HCT116 (cell line): Measurements from ENCODE around the gene PCNP. TPM values are rescaled to one million over a fixed set of nuclear protein-coding genes. Genes with fewer than 3 reads are reported as not detected.

Experiments used
- ATAC-seq: fragments of 200-7000 bp; cut with Tn5 transposase; 2 replicates; pipeline ENCODE4 v1.9.1; 2020; ENCODE audit warnings: mild to moderate bottlenecking, moderate library complexity
- BruUV-seq: library from RNA; stranded (reverse); fragments of 400-500 nt; replicated peaks from 2 replicates; lab custom pipeline; 2021; lab: Mats Ljungman, UMichigan
- CTCF ChIA-PET: fragments of 300-600 bp; sonication (Branson Sonifier 250); formaldehyde crosslinking; loops from one replicate; lab custom pipeline; 2021; ENCODE audit warnings: antibody characterized with exemption; lab: Charles Lee
- POLR2A ChIA-PET: fragments of 300-600, 350-600 bp; sonication (Branson Sonifier 250); formaldehyde crosslinking; loops from one replicate; lab custom pipeline; 2021; ENCODE audit warnings: antibody characterized with exemption; lab: Charles Lee
- RAD21 ChIA-PET, 2 experiments: fragments of 300-600 bp; sonication (Branson Sonifier 250); formaldehyde crosslinking; loops; one replicate each; lab custom pipeline; 2023; ENCODE audit warnings: low total read pairs in 2 of 2; ENCODE audit not compliant: uncharacterized antibody in 2 of 2, unreplicated experiment in 2 of 2, low non-redundant PET in 1 of 2; lab: Charles Lee
- DNase-seq: peaks from one replicate; pipeline ENCODE4 v3.0.0-alpha.2; 2010; ENCODE audit warnings: low read depth, low spot score
- H2AFZ ChIP-seq: fragments of 200-600 bp; shearing (Covaris generic), sonication (generic); 2 replicates; pipeline ENCODE4 v1.6.1; 2017; ENCODE audit warnings: low read depth, mixed run types, mixed read lengths, antibody characterized with exemption, low read length; ENCODE audit not compliant: poor library complexity, severe bottlenecking
- H3K27ac ChIP-seq: 2 replicates; pipeline ENCODE4 v1.5.1; 2012; ENCODE audit warnings: low read depth, low read length
- H3K27me3 ChIP-seq: fragments of 200-600 bp; sonication (generic); 2 replicates; pipeline ENCODE4 v1.6.1; 2016; ENCODE audit warnings: mixed run types, low read length, mixed read lengths; ENCODE audit not compliant: insufficient read depth
- H3K36me3 ChIP-seq, 2 experiments: fragments of 200-500 bp in 1 of 2; fragments of 200-600 bp in 1 of 2; sonication (Bioruptor generic) in 1 of 2; sonication (generic) in 1 of 2; 2 replicates each; pipeline versions ENCODE4 v1.5.1 to v1.6.1; 2014 to 2016; ENCODE audit warnings: low read length in 2 of 2, inconsistent platforms in 1 of 2, mixed read lengths in 1 of 2, mixed run types in 1 of 2; ENCODE audit not compliant: insufficient read depth in 2 of 2, control insufficient read depth in 1 of 2
- H3K4me1 ChIP-seq, 2 experiments: fragments of 200-600 bp in 1 of 2; sonication (generic) in 1 of 2; 2 replicates each; pipeline versions ENCODE4 v1.5.1 to v1.6.1; 2012 to 2017; ENCODE audit warnings: low read length in 2 of 2, inconsistent platforms in 1 of 2, mild to moderate bottlenecking in 1 of 2, mixed read lengths in 1 of 2, mixed run types in 1 of 2, moderate library complexity in 1 of 2; ENCODE audit not compliant: insufficient read depth in 2 of 2, control insufficient read depth in 1 of 2
- H3K4me2 ChIP-seq: fragments of 200-600 bp; sonication (generic); 2 replicates; pipeline ENCODE4 v1.6.1; 2017; ENCODE audit warnings: mixed run types, low read length, mixed read lengths
- H3K4me3 ChIP-seq, 2 experiments: fragments of 200-600 bp in 1 of 2; sonication (generic) in 1 of 2; replicated peaks in 1 of 2; 2 replicates each; pipeline ENCODE4 v1.5.1; 2011 to 2016; ENCODE audit warnings: low read length in 2 of 2, control low read depth in 1 of 2, low read depth in 1 of 2, mild to moderate bottlenecking in 1 of 2, mixed read lengths in 1 of 2, mixed run types in 1 of 2
- H3K79me2 ChIP-seq: fragments of 200-600 bp; sonication (generic); 2 replicates; pipeline ENCODE4 v1.6.1; 2017; ENCODE audit warnings: mild to moderate bottlenecking, mixed run types, low read length, moderate library complexity, mixed read lengths; ENCODE audit not compliant: insufficient read depth
- H3K9ac ChIP-seq: fragments of 200-600 bp; sonication (generic); 2 replicates; pipeline ENCODE4 v1.6.1; 2016; ENCODE audit warnings: low read length, mixed read lengths
- H3K9me2 ChIP-seq: fragments of 200-600 bp; sonication (generic), shearing (Covaris generic); 2 replicates; pipeline ENCODE4 v1.6.1; 2017; ENCODE audit warnings: mixed run types, mild to moderate bottlenecking, moderate library complexity; ENCODE audit not compliant: insufficient read depth
- H3K9me3 ChIP-seq, 2 experiments: fragments of 200-500 bp in 1 of 2; fragments of 200-600 bp in 1 of 2; sonication (Bioruptor generic) in 1 of 2; sonication (generic) in 1 of 2; 2 replicates each; pipeline ENCODE4 v1.6.1; 2014 to 2017; ENCODE audit warnings: low read length in 2 of 2, mixed read lengths in 2 of 2, inconsistent platforms in 1 of 2, low read depth in 1 of 2, mild to moderate bottlenecking in 1 of 2, mixed run types in 1 of 2, moderate library complexity in 1 of 2; ENCODE audit not compliant: control insufficient read depth in 1 of 2, insufficient read depth in 1 of 2
- H4K20me1 ChIP-seq: fragments of 200-600 bp; sonication (generic), shearing (Covaris generic); 2 replicates; pipeline ENCODE4 v1.6.1; 2017; ENCODE audit warnings: mixed run types, mild to moderate bottlenecking, moderate library complexity; ENCODE audit not compliant: insufficient read depth
- ATF3 ChIP-seq: IDR thresholded peaks from 2 replicates; pipeline ENCODE4 v1.6.1; 2012
- CEBPB ChIP-seq: IDR thresholded peaks from 2 replicates; pipeline ENCODE4 v1.6.1; 2012; ENCODE audit warnings: low read depth
- CTCF ChIP-seq, 3 experiments: fragments of 200-600 bp in 1 of 3; sonication (generic) in 1 of 3; IDR thresholded peaks in 2 of 3; conservative IDR thresholded peaks in 1 of 3; 2 replicates each; pipeline ENCODE4 v1.5.1; 2012 to 2017; ENCODE audit warnings: low read depth in 2 of 3, low read length in 2 of 3, antibody characterized with exemption in 1 of 3, borderline replicate concordance in 1 of 3, control low read depth in 1 of 3, mild to moderate bottlenecking in 1 of 3, mixed read lengths in 1 of 3, mixed run types in 1 of 3, moderate library complexity in 1 of 3; ENCODE audit not compliant: insufficient read depth in 1 of 3
- MAX ChIP-seq: IDR thresholded peaks from 2 replicates; pipeline ENCODE4 v1.6.1; 2012
- POLR2A ChIP-seq: IDR thresholded peaks from 2 replicates; pipeline ENCODE4 v1.7.0; 2011; ENCODE audit warnings: borderline replicate concordance; ENCODE audit not compliant: insufficient read depth, insufficient read length; ENCODE audit errors: extremely low read depth
- REST ChIP-seq: IDR thresholded peaks from 2 replicates; pipeline ENCODE4 v1.6.1; 2012; ENCODE audit warnings: low read depth
- SRF ChIP-seq: IDR thresholded peaks from 2 replicates; pipeline ENCODE4 v1.6.1; 2012; ENCODE audit warnings: low read depth
- ZFX ChIP-seq: fragments of 450-650 bp; IDR thresholded peaks from 2 replicates; pipeline ENCODE4 v1.6.1; 2017
- intact Hi-C: fragments of 100-400 bp; cut with micrococcal nuclease; formaldehyde crosslinking; loops from 2 replicates; pipeline ENCODE4 v1.10.0; 2022
- total RNA-seq: library from RNA; stranded (reverse); gene quantifications from one replicate; pipeline ENCODE4 v1.2.1, GENCODE V29; 2021; ENCODE audit not compliant: unreplicated experiment

Gene PCNP
- total RNA-seq, 1 experiment from 2014 or later, result 177 TPM

- Histone ChIP-seq H3K27me3 (no peaks in the 10 kb centered on the region), H3K36me3 (no peaks in the 10 kb centered on the region), H3K9me3 (no peaks in the 10 kb centered on the region), H3K79me2 (no peaks in the 10 kb centered on the region), H3K9ac (no peak overlapping the region), H2AFZ (no peak overlapping the region), H3K4me2 (no peak overlapping the region), H4K20me1 (no peaks in the 10 kb centered on the region), H3K4me1 (peaks cover 0 to 14% of the 10 kb centered on the region in 2 experiments; a peak in 2 of 4 replicates), H3K4me3 (no peak overlapping the region), H3K27ac (no peak overlapping the region), H3K9me2 (no peaks in the 10 kb centered on the region)
- ChIA-PET RAD21 (no interaction called here), CTCF (interaction anchor here (1.6 kb wide), 1 partner anchor 8 kb away, joined by 3 read pairs; no protein-coding TSS in a partner anchor), POLR2A (no interaction called here)
- ATAC-seq (no peak), DNase-seq (no peak)
- no TSS peak for BruUV-seq
- intact Hi-C loops, result loop anchor here (10.0 kb wide), 1 partner anchor 435 kb away; no protein-coding TSS in a partner anchor
- no peak for TF ChIP-seq ATF3
- no peak for TF ChIP-seq SRF
- TF ChIP-seq ZFX, result no peak
- no peak for TF ChIP-seq CTCF (IDR thresholded peaks at IDR 0.05 in 2 of 3, conservative IDR thresholded peaks at IDR 0.05 in 1 of 3; ENCODE audit: borderline replicate concordance in 1 of 3, insufficient read depth in 1 of 3, low read depth in 2 of 3, low read length in 2 of 3)
- TF ChIP-seq POLR2A, result no peak
- TF ChIP-seq REST, result no peak
- TF ChIP-seq MAX, result no peak
- no peak for TF ChIP-seq CEBPB
Measured at GRCh38 chr3:101639280-101639963, 65.4 kb downstream of the PCNP start.
